Ramos (cell line): ENCODE measurements around the gene EPHB4.

ENCODE experiments used
- in situ Hi-C: fragments of 300-500 bp; cut with MboI; formaldehyde crosslinking; loops from one replicate; pipeline ENCODE4 v1.14.3; 2022; ENCODE audit warnings: low sequenced_read_pairs; ENCODE audit not compliant: unreplicated experiment

The EPHB4 gene

DNA sequence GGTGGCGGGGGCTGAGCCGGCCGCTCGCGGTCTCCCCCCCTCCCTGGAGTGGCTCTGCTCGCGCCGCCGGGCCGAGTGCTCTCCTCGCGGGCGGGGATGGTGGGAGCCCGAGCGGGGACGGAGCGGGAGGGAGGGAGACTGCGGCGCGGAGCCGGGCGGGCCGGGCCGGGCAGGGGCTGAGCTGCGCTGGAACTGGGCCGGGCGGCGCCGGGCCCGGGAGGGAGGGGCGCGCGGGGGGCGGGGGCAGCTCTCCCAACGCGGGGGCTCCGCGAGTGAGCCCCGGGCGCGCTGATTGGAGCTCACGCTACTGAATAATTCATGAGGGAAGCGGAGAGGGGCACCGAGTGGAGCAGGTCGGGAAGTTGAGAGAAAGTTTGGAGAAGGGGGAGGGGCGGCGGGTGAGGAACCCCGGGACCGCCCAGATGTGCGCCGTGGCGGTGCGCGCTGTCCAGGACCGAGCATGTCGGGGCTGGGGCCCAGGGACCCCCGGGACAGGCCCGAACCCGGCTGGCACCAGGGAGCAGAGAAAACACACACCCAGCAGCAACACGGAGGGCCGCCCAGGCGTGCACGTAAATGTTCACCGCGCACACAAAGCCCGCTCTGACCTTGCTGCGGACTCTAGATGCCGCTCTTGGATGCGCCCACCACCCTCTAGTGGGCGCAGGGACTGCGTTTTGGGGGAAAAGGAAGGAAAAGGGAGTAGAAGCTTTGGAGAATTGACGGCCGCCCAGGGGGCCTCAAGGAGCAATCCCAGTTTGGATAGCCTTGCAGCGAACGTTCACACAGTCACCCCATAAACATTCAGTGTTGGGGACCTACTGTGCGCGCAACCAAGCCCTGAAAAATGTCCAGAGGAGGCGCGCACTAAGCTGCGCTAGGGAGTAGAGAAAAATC, at the start of gene EPHB4:
EPHB4 (minus strand) TSS at position 194 of the 897 bp plus-strand sequence. CDS start 493 bp downstream, outside the sequence.
- in situ Hi-C loops, result no loop called here

DNA sequence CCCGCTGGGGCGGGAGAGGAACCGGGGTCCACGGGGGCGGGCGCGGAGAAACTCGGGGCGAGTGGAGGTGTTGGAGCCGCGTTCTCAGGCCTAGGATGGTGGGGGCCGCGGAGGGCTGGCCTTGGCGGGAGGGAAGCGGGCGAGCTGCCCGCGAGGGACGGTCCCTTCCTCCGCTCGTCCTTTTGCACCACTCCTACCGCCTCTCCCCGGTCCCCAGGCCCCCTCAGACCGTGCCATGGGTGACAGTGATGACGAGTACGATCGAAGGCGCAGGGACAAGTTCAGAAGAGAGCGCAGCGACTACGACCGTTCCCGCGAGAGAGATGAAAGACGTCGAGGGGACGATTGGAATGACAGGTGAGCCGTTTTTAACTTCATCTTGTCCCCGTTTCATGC, 48.0 kb upstream of the EPHB4 start:
- in situ Hi-C loops, result no loop called here

DNA sequence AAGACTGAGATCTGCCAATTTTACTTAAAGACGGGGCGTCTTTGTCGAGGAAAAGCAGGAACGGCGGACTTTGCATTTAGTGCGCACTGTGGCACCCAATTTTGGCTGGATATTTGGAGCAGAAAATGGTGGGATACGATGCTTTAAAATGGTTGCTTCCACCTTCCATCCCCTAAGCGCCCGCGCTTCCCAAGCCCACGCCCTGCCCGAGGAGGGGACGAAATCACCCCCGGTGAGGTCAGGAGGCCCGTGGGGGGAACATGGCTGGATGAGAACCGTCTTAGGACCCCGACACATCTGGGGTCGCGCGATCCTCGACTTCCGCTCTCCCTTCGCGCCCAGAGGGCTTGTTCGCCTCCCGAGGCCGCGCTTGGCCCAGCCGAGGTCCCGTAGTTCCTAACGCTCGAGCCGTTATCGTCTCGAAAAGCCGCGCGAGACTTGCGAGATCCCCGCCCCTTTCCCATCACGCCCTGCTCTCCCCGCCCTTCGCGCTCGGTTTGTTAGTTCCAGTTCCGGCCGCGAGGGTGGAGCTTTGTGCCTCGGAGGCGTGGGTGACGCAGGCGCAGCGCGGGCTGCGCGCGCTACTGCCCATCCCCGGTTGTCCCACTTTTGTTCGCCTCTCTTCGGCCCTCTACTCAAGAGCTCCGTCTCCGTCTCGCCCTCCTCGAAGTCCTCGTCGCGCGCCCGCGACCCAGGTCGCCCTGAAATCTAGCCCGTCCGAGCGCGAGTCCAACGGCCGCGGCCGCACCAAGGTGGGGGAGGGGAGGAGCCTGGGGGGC, 47.4 kb upstream of the EPHB4 start, which contains the start of gene SRRT:
SRRT (plus strand) TSS at position 527 of the 779 bp plus-strand sequence. CDS start 488 bp downstream, outside the sequence.
- in situ Hi-C loops, result loop anchor here (25.0 kb wide), 1 partner anchor 1588 kb away; the partner anchor contains the start of genes ALKBH4 and LRWD1

DNA sequence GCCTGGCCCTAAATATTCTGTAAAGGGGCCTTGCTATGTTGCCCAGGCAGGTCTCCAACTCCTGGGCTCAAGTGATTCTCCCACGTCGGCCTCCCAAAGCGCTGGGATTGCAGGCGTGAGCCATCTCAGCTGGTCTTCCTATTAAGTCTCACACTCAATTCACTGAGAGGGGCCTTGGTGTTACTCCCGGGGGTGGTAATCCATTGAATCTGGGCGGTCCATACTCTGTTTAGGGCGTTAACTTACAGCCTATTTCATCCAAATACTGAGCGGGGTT, 46.9 kb upstream of the EPHB4 start:
- in situ Hi-C loops, result loop anchor here (25.0 kb wide), 1 partner anchor 1588 kb away; the partner anchor contains the start of genes ALKBH4 and LRWD1

DNA sequence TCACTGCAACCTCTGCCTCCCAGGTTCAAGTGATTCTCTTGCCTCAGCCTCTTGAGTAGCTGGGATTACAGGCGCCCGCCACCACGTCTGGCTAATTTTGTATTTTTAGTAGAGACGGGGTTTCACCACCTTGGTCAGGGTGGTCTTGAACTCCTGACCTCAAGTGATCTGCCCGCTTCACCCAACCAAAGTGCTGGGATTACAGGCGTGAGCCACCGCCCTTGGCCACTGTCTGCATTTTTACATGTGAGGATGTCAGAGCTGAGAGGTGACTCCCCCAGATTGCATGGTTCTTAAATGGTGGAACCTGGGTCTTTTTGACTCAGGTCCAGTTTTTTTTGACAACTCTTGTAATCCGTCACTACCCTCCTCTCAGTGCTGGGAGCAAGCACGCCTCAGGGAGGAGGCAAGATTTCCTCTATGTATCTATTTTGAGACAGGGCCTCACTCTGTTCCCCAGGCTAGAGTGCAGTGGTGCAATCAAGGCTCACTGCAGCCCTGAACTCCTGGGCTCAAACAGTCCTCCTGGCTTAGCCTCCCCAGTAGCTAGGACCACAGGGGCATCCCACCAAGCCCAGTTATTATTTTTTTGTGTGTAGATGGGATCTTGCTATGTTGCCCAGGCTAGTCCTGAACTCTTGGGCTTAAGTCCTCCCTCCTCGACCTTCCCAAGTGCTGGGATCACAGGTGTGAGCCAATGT, 46.4 kb upstream of the EPHB4 start:
- in situ Hi-C loops, result loop anchor here (25.0 kb wide), 1 partner anchor 1589 kb away; the partner anchor contains the start of genes ALKBH4 and LRWD1

DNA sequence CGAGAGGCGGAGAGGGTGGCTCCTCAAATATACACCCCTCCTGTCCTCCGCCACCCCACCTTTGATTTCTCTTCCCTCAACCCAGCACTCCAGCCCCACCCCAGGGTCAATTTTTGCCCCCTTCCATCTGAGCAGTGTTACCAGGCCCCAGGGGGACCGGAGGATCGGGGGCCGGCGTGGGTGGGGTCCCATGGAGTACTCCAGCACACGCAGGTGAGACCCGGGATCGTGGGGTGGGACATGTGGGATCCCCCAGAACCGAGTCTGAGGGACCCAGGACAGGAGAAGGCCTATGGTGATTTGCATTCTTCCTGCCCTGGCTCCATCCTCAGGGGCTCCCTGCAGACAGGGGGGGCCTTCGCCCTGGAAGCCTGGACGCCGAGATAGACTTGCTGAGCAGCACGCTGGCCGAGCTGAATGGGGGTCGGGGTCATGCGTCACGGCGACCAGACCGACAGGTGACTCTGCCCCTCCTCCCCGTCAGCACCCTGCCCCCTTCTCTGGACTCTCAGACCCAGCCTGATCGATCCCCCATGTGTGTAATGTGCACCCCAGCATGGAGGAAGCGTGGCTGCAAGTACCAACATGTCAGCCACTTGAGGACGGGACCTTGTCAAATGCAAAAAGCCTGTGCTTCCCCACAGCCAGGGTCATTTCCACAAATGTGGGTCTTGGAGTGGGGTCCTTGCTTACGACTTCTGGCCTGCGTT, 40.6 kb upstream of the EPHB4 start:
- in situ Hi-C loops, result loop anchor here (25.0 kb wide), 1 partner anchor 1594 kb away; the partner anchor contains the start of genes ALKBH4 and LRWD1

DNA sequence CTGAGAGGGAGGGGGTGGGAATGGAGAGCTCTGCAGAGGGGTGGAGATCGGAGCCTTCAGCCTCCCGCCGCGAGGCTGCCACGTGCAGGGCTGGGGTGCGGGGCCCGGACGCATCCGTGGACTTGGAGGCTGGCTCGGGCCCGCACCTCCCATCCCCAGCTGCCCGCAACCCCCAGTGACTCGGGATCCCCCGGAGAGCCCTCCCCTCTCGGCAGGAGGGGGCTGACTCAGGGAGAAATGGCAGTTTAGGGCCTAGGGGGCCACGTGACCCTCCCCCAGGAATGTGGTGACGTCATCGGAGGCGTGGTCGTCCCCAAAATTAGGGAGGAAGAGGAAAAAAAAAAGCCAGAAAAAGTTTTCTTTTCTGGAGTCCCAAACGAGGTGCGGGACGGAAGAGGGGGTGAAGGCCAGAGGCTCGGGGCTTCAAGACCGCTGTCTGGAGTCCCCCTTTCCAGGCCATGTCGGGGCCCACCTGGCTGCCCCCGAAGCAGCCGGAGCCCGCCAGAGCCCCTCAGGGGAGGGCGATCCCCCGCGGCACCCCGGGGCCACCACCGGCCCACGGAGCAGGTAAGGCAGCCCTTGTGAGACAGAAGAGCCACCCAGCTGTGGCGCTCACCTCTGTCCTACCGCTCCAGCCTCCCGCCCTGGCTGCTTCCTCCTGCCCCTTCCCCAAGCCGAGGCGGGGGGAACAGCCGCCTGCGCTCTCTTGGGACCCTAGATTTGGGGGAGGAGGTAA, 39.9 kb upstream of the EPHB4 start, which contains the start of gene TRIP6:
TRIP6 (plus strand) TSS at position 348 of the 736 bp plus-strand sequence; CDS start at position 459, 111 bp downstream.
- in situ Hi-C loops, result loop anchor here (25.0 kb wide), 1 partner anchor 1595 kb away; the partner anchor contains the start of genes ALKBH4 and LRWD1

DNA sequence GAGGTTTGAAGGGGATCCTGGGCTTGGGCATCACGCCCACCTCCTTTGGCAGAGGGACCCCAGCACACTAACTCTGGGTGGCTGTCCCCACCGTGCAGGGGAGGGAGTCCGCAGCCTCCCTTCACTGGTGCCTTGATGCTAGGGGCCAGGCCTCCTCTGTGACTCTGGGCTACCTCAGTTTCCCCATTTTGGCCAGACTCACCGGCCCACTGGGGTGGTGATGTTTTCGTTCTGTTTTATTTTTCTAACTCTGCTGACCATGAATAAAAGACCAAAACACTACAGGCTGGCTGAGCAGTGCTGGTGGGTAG, 39.4 kb upstream of the EPHB4 start:
- in situ Hi-C loops, result loop anchor here (25.0 kb wide), 1 partner anchor 1596 kb away; the partner anchor contains the start of genes ALKBH4 and LRWD1

DNA sequence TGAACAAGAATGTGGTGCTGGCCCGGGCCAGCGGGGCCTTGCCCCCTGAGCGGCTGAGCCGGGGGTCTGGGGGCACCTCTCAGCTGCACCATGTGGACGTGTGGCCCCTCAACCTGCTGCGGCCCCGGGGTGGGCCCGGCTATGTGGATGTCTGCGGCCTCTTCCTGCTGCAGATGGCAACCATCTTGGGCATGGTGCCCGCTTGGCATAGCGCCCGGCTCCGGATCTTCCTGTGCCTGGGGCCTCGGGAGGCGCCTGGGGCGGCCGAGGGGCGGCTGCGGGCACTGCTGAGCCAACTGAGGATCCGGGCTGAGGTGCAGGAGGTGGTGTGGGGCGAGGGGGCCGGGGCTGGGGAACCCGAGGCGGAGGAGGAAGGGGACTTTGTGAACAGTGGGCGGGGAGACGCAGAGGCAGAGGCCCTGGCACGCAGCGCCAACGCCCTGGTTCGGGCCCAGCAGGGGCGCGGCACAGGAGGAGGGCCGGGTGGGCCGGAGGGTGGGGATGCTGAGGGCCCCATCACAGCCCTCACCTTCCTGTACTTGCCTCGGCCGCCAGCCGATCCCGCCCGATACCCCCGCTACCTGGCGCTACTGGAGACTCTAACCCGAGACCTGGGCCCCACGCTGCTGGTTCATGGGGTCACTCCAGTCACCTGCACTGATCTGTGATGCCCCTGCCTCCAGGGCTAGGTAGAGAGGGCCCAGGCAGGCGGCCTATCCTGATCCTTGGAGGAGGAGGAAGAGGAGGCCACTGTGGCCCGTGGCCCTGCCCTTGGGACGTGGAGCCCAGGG, 38.8 kb upstream of the EPHB4 start:
- in situ Hi-C loops, result loop anchor here (25.0 kb wide), 1 partner anchor 1596 kb away; the partner anchor contains the start of genes ALKBH4 and LRWD1

DNA sequence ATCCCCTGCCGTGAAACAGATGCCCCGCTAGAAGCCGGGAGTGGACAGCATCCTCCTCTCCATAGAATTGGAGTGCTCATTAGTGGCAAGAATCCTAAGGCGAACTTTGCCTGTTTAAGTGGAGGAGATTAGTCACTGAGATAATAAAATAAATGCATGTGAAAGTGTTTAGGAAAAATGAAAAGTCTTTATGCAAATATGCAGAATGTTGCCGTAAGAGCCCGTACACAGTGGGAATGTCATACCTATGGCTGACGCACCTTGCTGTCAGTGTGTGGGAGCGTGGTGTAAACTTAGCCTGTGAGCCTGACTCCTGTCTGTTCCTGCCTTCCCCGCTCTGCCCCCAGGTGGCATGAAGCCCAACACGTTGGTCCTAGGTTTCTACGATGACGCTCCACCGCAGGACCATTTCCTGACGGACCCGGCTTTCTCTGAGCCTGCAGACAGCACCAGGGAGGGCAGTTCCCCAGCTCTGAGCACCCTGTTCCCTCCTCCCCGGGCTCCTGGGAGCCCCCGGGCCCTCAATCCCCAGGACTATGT, 38.1 kb upstream of the EPHB4 start:
- in situ Hi-C loops, result loop anchor here (25.0 kb wide), 1 partner anchor 1597 kb away; the partner anchor contains the start of genes ALKBH4 and LRWD1

DNA sequence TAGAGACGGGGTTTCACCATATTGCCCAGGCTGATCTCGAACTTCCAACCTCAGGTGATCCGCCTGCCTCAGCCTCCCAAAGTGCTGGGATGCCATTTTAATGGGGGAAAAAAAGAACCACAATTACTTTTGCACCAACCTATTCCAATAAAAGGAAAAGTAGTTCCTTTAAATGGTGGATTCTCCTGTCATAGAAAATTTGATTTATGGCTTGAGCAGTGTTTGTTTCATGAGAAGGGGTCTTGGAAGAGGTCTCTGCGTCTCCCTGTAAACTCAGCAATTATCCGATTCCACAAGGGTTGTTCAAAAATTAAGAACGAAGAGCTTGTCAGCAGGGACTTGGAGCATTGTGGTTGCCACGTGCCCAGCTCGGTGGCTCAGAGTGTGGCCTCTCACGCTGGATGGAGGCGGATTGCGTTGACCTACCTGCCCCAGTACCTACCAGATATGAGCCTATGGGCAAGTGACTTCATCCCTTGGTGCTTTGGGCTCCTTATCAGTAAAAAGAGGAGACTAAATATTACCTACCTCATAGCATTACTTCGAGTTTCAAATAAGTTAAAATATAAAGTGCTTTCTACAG, 37.0 kb upstream of the EPHB4 start:
- in situ Hi-C loops, result loop anchor here (25.0 kb wide), 1 partner anchor 1598 kb away; the partner anchor contains the start of genes ALKBH4 and LRWD1

DNA sequence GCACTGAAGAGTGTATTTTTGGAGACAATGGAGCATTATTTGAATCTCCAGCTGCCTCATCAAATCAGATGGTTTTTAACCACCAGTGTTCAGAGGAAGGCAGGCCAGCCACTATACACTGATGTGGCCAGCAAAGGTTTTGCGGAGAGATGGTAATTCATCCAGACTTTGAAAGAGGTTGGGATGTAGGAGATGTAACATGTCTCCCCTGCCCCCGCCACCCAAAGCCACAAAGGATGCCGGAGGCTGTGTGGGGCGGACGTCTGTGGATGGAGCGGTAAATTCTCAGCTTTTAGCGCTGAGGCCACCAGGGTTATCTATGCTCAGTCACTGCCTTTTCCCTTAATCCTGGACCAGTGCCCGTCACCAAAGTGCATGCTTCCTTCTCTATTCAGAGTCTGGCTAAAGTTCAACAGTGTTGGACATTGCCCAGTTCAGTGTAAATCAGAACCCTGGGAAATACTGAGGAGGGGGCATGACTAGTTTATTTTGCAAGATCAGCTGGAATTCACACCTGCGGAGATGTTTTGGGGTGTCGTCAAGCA, 36.2 kb upstream of the EPHB4 start:
- in situ Hi-C loops, result loop anchor here (25.0 kb wide), 1 partner anchor 1599 kb away; the partner anchor contains the start of genes ALKBH4 and LRWD1

DNA sequence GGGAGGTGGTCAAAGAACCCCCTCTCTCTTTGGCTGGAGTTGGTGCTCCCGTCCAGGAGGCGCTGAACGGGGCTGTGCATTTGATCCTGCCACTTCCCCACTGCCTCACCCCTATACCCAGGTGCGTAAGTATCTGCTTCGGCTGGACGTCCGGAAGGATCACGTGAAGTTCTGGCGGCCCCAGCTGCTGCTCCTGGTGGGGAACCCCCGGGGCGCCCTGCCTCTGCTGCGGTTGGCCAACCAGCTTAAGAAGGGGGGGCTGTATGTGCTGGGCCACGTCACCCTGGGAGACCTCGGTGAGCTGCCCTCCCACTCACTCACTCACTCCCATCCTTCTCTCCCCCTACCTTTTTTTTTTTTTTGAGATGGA, 34.3 kb upstream of the EPHB4 start:
- in situ Hi-C loops, result loop anchor here (25.0 kb wide), 1 partner anchor 1601 kb away; the partner anchor contains the start of genes ALKBH4 and LRWD1

DNA sequence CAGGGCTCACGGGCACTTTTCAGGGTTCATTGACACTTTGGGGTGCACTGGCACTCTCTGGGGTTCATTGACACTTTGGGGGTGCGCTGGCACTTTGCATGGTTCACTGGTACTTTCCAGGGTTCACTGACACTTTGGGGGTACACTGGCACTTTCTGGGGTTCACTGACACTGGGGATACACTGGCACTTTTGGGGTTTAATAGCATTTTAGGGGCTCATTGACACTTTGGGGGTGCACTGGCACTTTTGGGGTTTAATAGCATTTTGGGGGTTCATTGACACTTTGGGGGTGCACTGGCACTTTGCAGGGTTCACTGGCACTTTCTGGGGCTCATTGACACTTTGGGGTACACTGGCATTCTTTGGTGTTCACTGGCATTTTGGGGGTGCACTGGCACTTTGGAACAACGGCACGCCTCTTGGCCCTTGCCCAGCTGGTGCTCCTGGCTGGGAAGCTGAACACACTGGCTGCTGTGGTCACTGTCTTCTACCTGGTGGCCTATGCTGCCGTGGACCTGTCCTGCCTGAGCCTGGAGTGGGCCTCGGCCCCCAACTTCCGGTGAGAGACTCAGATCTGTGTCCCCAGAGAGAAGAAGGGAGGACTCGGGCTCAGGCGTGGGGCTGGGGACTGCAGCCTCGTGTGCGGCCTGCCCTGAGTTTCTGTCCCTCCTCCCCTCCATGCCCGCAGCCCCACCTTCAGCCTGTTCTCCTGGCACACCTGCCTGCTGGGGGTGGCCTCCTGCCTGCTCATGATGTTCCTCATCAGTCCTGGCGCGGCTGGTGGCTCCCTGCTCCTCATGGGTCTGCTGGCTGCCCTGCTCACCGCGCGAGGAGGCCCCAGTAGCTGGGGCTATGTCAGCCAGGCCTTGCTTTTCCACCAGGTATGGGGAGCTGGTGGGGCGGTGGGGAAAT, 33.6 kb upstream of the EPHB4 start:
- in situ Hi-C loops, result loop anchor here (25.0 kb wide), 1 partner anchor 1601 kb away; the partner anchor contains the start of genes ALKBH4 and LRWD1

DNA sequence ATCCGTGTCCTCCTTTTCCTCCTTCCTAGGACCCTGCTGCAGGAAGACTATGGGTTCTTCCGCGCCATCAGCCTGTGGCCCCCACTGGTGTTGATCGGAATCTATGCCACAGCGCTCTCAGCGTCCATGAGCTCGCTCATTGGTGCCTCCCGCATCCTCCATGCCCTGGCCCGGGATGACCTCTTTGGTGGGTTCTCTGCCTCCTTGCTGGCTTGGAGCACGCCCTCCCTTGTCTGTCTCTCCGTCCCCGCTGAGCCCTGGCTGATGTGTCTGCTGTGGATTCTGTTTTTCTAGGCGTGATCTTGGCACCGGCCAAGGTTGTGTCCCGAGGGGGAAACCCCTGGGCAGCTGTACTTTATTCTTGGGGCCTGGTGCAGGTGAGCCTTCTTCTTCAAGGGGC, 32.5 kb upstream of the EPHB4 start:
- in situ Hi-C loops, result loop anchor here (10.0 to 25.0 kb wide), 2 partner anchors 155 to 1602 kb away; partner anchors contain the start of genes ALKBH4, LRWD1 and POP7
